GM12878 (cell line): ENCODE measurements around the gene ASAP2. TPM values are rescaled to one million over a fixed set of nuclear protein-coding genes. Genes with fewer than 3 reads are reported as not detected.

Experiments
- CEBPB ChIP-seq, 2 experiments: fragments of 150-350 bp in 1 of 2; IDR thresholded peaks; 2 replicates each; pipeline ENCODE4 v1.6.1; 2012 to 2014; ENCODE audit warnings: low read depth in 2 of 2, low read length in 2 of 2, borderline replicate concordance in 1 of 2, inconsistent platforms in 1 of 2
- EP300 ChIP-seq, 2 experiments: fragments of 150-350 bp in 1 of 2; IDR thresholded peaks; 2 replicates each; pipeline ENCODE4 v1.6.1; 2011 to 2012; ENCODE audit warnings: low read depth in 2 of 2, low read length in 2 of 2, borderline replicate concordance in 1 of 2, improper control_type of control experiment in 1 of 2, inconsistent platforms in 1 of 2; ENCODE audit not compliant: control insufficient read depth in 1 of 2
- FOS ChIP-seq: IDR thresholded peaks from 3 replicates; pipeline ENCODE4 v1.6.1; 2011; ENCODE audit warnings: borderline replicate concordance; ENCODE audit not compliant: insufficient read length; ENCODE audit errors: extremely low read depth
- GABPA ChIP-seq: IDR thresholded peaks from 2 replicates; pipeline ENCODE4 v1.6.1; 2014; ENCODE audit warnings: antibody characterized with exemption, low read depth, mild to moderate bottlenecking, inconsistent platforms
- HCFC1 ChIP-seq: fragments of 150-350 bp; IDR thresholded peaks from 2 replicates; pipeline ENCODE4 v1.6.1; 2014; ENCODE audit warnings: low read length
- HDGF ChIP-seq: fragments of 450-650 bp; IDR thresholded peaks from 2 replicates; pipeline ENCODE4 v1.6.1; 2016; ENCODE audit warnings: antibody characterized with exemption
- IRF4 ChIP-seq: IDR thresholded peaks from 2 replicates; pipeline ENCODE4 v1.6.1; 2011; ENCODE audit warnings: low read depth, low read length
- NFIC ChIP-seq: IDR thresholded peaks from 2 replicates; pipeline ENCODE4 v1.6.1; 2012; ENCODE audit warnings: low read depth, mild to moderate bottlenecking, inconsistent platforms, low read length, moderate library complexity
- NFYB ChIP-seq: IDR thresholded peaks from 2 replicates; pipeline ENCODE4 v1.6.1; 2011; ENCODE audit warnings: low read depth, mild to moderate bottlenecking, low read length, improper control_type of control experiment, moderate library complexity; ENCODE audit not compliant: insufficient read depth
- SPI1 ChIP-seq: IDR thresholded peaks from 2 replicates; pipeline ENCODE4 v1.6.1; 2011; ENCODE audit warnings: low read depth, mild to moderate bottlenecking, low read length, moderate library complexity, borderline replicate concordance; ENCODE audit not compliant: insufficient read depth
- YBX1 ChIP-seq: fragments of 450-650 bp; IDR thresholded peaks from 2 replicates; pipeline ENCODE4 v1.6.1; 2016; ENCODE audit warnings: antibody characterized with exemption
- polyA plus RNA-seq, 11 experiments: library from polyadenylated mRNA; depleted of rRNA in 4 of 11; unstranded in 6 of 11; stranded (reverse) in 5 of 11; fragments of >200 nt; fragmentation: Nextera tagmentation in 4 of 11; fragmentation: Illumina TruSeq in 1 of 11; extraction: Ambion mirVana in 4 of 11; extraction: Trizol in 1 of 11; gene quantifications; 1 replicate in 1 of 11; 2 replicates in 10 of 11; pipeline versions ENCODE4 v1.2.1 to v1.2.3, GENCODE V29; 2011 to 2016; ENCODE audit warnings: inconsistent platforms in 2 of 11, missing spikeins in 2 of 11, low read depth in 1 of 11
- total RNA-seq, 4 experiments: library from RNA; depleted of rRNA in 3 of 4; stranded (reverse); fragments of >200 nt in 3 of 4; fragmentation: Illumina TruSeq in 1 of 4; extraction: Trizol in 1 of 4; gene quantifications; 2 replicates each; pipeline versions ENCODE4 v1.2.1 to v1.2.3, GENCODE V29; 2013 to 2021
- TF ChIP-seq, protein P1 (sequence below): fragments of 150-350 bp; IDR thresholded peaks from 2 replicates; pipeline ENCODE4 v1.6.1; 2016; ENCODE audit warnings: low read depth, low read length
- TF ChIP-seq, protein P2 (sequence below): fragments of 450-650 bp; formaldehyde crosslinking; IDR thresholded peaks from 2 replicates; pipeline ENCODE4 v1.5.0; 2022; ENCODE audit warnings: mild to moderate bottlenecking, missing genetic modification characterization

ASAP2 gene
- total and polyA plus RNA-seq, 10 of the 15 experiments (the other 5 are each of a cell fraction or from before 2014, with no cell fraction given) = 0.05 to 0.27 (median 0.07) TPM; not detected in 4

DNA sequence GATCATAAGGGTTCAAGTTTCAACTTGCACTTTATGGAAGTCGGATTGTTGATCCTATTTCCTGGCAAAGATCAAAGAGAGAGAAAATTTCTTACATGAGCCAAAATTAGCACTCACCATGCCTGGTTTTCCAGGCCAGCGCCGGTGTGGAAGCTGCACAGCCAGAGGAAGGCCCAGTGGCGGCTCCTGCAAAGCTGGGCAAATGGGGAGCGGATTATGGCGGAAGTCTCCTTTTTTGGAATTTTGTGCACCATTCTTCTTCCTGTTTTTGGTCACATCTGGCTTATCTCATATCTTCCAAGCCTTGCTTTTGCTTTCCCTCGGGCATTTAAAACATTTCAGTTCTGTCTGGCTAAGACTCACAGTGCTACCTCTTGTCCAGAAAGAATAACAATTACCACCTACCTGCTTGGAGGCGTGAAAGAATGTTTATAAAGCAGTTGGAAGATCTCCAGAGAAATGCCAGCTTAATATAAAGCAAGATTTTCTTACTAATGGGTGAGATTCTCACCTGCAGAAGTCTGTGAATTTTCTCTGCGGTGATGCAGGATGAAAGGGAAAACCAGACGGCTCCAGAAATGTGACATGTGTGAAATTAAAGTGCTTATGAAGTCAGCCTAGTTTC is 94.3 kb downstream of the ASAP2 start (continued):
- TF ChIP-seq CEBPB (IDR thresholded peaks at IDR 0.05; ENCODE audit: borderline replicate concordance in 1 of 2, low read depth in 2 of 2, low read length in 2 of 2) (no peak), HCFC1 (no peak), FOS (no peak), SPI1 (no peak), EP300 (IDR thresholded peaks at IDR 0.05; ENCODE audit: borderline replicate concordance in 1 of 2, control insufficient read depth in 1 of 2, low read depth in 2 of 2, low read length in 2 of 2) (no peak), YBX1 (no peak), GABPA (no peak), IRF4 (no peak), HDGF (no peak), NFIC (no peak), NFYB (no peak)
- TF ChIP-seq, protein P1, sequence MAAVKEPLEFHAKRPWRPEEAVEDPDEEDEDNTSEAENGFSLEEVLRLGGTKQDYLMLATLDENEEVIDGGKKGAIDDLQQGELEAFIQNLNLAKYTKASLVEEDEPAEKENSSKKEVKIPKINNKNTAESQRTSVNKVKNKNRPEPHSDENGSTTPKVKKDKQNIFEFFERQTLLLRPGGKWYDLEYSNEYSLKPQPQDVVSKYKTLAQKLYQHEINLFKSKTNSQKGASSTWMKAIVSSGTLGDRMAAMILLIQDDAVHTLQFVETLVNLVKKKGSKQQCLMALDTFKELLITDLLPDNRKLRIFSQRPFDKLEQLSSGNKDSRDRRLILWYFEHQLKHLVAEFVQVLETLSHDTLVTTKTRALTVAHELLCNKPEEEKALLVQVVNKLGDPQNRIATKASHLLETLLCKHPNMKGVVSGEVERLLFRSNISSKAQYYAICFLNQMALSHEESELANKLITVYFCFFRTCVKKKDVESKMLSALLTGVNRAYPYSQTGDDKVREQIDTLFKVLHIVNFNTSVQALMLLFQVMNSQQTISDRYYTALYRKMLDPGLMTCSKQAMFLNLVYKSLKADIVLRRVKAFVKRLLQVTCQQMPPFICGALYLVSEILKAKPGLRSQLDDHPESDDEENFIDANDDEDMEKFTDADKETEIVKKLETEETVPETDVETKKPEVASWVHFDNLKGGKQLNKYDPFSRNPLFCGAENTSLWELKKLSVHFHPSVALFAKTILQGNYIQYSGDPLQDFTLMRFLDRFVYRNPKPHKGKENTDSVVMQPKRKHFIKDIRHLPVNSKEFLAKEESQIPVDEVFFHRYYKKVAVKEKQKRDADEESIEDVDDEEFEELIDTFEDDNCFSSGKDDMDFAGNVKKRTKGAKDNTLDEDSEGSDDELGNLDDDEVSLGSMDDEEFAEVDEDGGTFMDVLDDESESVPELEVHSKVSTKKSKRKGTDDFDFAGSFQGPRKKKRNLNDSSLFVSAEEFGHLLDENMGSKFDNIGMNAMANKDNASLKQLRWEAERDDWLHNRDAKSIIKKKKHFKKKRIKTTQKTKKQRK = no peak
- TF ChIP-seq, protein P2, sequence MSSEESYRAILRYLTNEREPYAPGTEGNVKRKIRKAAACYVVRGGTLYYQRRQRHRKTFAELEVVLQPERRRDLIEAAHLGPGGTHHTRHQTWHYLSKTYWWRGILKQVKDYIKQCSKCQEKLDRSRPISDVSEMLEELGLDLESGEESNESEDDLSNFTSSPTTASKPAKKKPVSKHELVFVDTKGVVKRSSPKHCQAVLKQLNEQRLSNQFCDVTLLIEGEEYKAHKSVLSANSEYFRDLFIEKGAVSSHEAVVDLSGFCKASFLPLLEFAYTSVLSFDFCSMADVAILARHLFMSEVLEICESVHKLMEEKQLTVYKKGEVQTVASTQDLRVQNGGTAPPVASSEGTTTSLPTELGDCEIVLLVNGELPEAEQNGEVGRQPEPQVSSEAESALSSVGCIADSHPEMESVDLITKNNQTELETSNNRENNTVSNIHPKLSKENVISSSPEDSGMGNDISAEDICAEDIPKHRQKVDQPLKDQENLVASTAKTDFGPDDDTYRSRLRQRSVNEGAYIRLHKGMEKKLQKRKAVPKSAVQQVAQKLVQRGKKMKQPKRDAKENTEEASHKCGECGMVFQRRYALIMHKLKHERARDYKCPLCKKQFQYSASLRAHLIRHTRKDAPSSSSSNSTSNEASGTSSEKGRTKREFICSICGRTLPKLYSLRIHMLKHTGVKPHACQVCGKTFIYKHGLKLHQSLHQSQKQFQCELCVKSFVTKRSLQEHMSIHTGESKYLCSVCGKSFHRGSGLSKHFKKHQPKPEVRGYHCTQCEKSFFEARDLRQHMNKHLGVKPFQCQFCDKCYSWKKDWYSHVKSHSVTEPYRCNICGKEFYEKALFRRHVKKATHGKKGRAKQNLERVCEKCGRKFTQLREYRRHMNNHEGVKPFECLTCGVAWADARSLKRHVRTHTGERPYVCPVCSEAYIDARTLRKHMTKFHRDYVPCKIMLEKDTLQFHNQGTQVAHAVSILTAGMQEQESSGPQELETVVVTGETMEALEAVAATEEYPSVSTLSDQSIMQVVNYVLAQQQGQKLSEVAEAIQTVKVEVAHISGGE = no peak
